A673 (cell line): ENCODE measurements around the gene HUS1. TPM values are rescaled to one million over a fixed set of nuclear protein-coding genes. Genes with fewer than 3 reads are reported as not detected.
"Not testable (repeated sequence)": the region's sequence is repeated elsewhere in the genome, so short reads cannot be mapped to it uniquely, and the experiment has no call there.

Experiments
- BruUV-seq: library from RNA; stranded (reverse); fragments of 400-500 nt; replicated peaks from 2 replicates; lab custom pipeline; 2021; lab: Mats Ljungman, UMichigan
- CTCF ChIA-PET: fragments of 300-600 bp; sonication (Branson Sonifier 250); formaldehyde crosslinking; loops from one replicate; lab custom pipeline; 2022; ENCODE audit warnings: antibody characterized with exemption; lab: Charles Lee
- POLR2A ChIA-PET: fragments of 300-600 bp; sonication (Branson Sonifier 250); formaldehyde crosslinking; loops from one replicate; lab custom pipeline; 2022; ENCODE audit warnings: antibody characterized with exemption; ENCODE audit not compliant: low non-redundant PET; lab: Charles Lee
- DNase-seq: peaks from one replicate; pipeline ENCODE4 v3.0.0-alpha.2; 2015; ENCODE audit warnings: low spot score
- H3K27ac ChIP-seq: fragments of 200-600 bp; sonication (generic); 2 replicates; pipeline ENCODE4 v1.5.1; 2016; ENCODE audit warnings: mixed run types, low read depth, mild to moderate bottlenecking, mixed read lengths, antibody characterized with exemption, low read length; ENCODE audit not compliant: poor library complexity, severe bottlenecking
- H3K27me3 ChIP-seq: fragments of 200-600 bp; sonication (generic); replicated peaks from 2 replicates; pipeline ENCODE4 v1.6.1; 2017; ENCODE audit warnings: mixed run types, low read depth, mild to moderate bottlenecking, mixed read lengths, antibody characterized with exemption, low read length; ENCODE audit not compliant: insufficient read depth, poor library complexity
- H3K36me3 ChIP-seq: fragments of 200-600 bp; sonication (generic); 2 replicates; pipeline ENCODE4 v1.6.1; 2016; ENCODE audit warnings: mixed run types, mild to moderate bottlenecking, mixed read lengths, antibody characterized with exemption, low read length; ENCODE audit not compliant: insufficient read depth, poor library complexity, severe bottlenecking
- H3K4me1 ChIP-seq: fragments of 200-600 bp; sonication (generic); 2 replicates; pipeline ENCODE4 v1.6.1; 2017; ENCODE audit warnings: mixed run types, mild to moderate bottlenecking, mixed read lengths, antibody characterized with exemption, low read length; ENCODE audit not compliant: insufficient read depth, poor library complexity, severe bottlenecking
- H3K4me3 ChIP-seq: fragments of 200-600 bp; sonication (generic); 2 replicates; pipeline ENCODE4 v1.5.1; 2016; ENCODE audit warnings: low read depth, mixed run types, mild to moderate bottlenecking, mixed read lengths, low read length; ENCODE audit not compliant: poor library complexity, severe bottlenecking
- H3K9me3 ChIP-seq: fragments of 200-600 bp; sonication (generic); 2 replicates; pipeline ENCODE4 v1.6.1; 2016; ENCODE audit warnings: mixed run types, low read depth, mild to moderate bottlenecking, mixed read lengths, antibody characterized with exemption, low read length; ENCODE audit not compliant: poor library complexity, severe bottlenecking
- CTCF ChIP-seq: fragments of 300-800, 200-600 bp; sonication (generic); conservative IDR thresholded peaks from 2 replicates; pipeline ENCODE4 v1.5.1; 2017; ENCODE audit warnings: low read depth, mild to moderate bottlenecking, antibody characterized with exemption, low read length, moderate library complexity, mixed read lengths
- EZH2 ChIP-seq: fragments of 200-600 bp; sonication (generic); IDR thresholded peaks from 2 replicates; pipeline ENCODE4 v1.6.1; 2017; ENCODE audit warnings: borderline replicate concordance, low read depth, mild to moderate bottlenecking, mixed read lengths, antibody characterized with exemption, low read length; ENCODE audit not compliant: poor library complexity, severe bottlenecking
- intact Hi-C: fragments of 100-400 bp; cut with micrococcal nuclease; formaldehyde crosslinking; loops from one replicate; pipeline ENCODE4 v1.10.0; 2022; ENCODE audit not compliant: unreplicated experiment
- total RNA-seq: library from RNA; stranded (reverse); gene quantifications from 2 replicates; pipeline ENCODE4 v1.2.3, GENCODE V29; 2021

The HUS1 gene
- total RNA-seq, 1 experiment from 2014 or later, result 53.3 TPM

DNA sequence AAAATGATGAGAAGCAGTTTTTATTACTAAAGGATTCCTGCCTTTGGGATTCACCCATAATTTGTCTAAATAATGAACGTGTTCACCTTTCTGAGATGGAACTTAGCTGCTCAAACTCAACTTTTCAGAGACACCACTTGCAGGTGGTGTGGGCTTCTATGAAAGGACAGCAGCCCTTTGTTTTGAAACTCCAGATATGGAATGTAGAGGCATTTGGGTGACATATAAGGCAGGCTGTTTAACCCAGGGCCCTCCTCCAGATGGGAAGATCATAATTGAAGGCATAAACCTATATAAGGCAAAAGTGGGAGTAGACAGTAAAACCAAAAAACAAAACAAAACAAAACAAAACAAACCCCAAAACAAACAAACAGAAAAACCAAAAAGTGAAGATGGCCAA, 11.9 kb upstream of the HUS1 start:
- H3K4me3 ChIP-seq, result peak overlapping the region; percentile 40
- ChIA-PET CTCF (interaction anchor here (0.6 to 1.8 kb wide), 3 partner anchors 9 to 119 kb away, joined by 5 to 13 read pairs (median 7); no protein-coding TSS in a partner anchor), POLR2A (no interaction called here)
- H3K36me3 ChIP-seq, result no peaks in the 10 kb centered on the region
- no TSS peak for BruUV-seq
- no peak overlapping the region for H3K27ac ChIP-seq
- DNase-seq, result no peak
- no peaks in the 10 kb centered on the region for H3K27me3 ChIP-seq
- H3K4me1 ChIP-seq, result no peaks in the 10 kb centered on the region
- TF ChIP-seq EZH2 (no peak), CTCF (no peak)
- no peaks in the 10 kb centered on the region for H3K9me3 ChIP-seq
- intact Hi-C loops, result loop anchor here (1.0 kb wide), 1 partner anchor 119 kb away; no protein-coding TSS in a partner anchor

DNA sequence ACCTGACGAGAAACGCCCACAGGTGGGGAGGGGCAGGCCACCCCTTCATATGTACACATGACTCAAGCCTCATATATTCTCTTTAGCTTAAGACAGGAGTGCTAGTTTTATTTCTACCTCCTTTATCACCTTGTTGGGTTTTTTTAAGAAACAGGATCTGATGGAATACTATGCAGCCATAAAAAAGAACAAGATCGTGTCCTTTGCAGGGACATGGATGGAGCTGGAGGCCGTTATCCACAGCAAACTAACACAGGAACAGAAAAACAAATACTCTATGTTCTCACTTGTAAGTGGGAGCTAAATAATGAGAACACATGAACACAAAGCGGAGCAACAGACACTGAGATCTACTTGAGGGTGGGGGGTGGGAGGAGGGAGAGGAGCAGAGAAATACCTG, 11.2 kb upstream of the HUS1 start:
- no TSS peak for BruUV-seq
- ChIA-PET POLR2A (no interaction called here), CTCF (interaction anchor here (1.8 kb wide), 1 partner anchor 118 kb away, joined by 7 read pairs; no protein-coding TSS in a partner anchor)
- no peaks in the 10 kb centered on the region for H3K4me1 ChIP-seq
- intact Hi-C loops, result no loop called here
- DNase-seq, result no peak
- H3K27me3 ChIP-seq, result no peaks in the 10 kb centered on the region
- TF ChIP-seq CTCF, result no peak
- TF ChIP-seq EZH2, result no peak
- no peaks in the 10 kb centered on the region for H3K36me3 ChIP-seq
- no peaks in the 10 kb centered on the region for H3K9me3 ChIP-seq
- no peak overlapping the region for H3K27ac ChIP-seq
- no peak overlapping the region for H3K4me3 ChIP-seq

DNA sequence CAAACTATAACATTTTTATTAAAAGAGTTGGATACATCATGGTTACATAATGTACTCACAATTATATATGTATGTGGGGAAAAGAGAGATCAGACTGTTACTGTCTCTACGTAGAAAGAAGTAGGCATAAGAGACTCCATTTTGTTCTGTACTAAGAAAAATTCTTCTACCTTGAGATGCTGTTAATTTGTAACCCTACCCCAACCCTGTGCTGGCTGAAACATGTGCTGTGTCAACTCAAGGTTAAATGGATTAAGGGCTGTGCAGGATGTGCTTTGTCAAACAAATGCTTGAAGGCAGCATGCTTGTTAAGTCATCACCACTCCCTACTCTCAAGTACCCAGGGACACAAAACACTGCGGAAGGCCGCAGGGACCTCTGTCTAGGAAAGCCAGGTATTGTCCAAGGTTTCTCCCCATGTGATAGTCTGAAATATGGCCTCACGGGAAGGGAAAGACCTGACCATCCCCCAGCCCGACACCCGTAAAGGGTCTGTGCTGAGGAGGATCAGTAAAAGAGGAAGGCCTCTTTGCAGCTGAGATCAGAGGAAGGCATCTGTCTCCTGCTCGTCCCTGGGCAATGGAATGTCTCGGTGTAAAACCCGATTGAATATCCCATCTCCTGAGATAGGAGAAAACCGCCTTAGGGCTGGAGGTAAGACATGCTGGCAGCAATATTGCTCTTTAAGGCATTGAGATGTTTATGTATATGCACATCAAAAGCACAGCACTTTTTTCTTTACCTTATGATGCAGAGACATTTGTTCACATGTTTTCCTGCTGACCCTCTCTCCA, 10.4 kb upstream of the HUS1 start:
- H3K4me3 ChIP-seq, H3K4me1 ChIP-seq, H3K36me3 ChIP-seq, H3K9me3 ChIP-seq, CTCF ChIA-PET, H3K27me3 ChIP-seq, BruUV-seq, intact Hi-C loops, H3K27ac ChIP-seq, DNase-seq, POLR2A ChIA-PET: not testable (repeated sequence)
